AG09309 (cell line): ENCODE results near the gene TAF8.
"Not testable (repeated sequence)": the region's sequence is repeated elsewhere in the genome, so short reads cannot be mapped to it uniquely, and the experiment has no call there.

ENCODE experiments used
- DNase-seq: peaks from one replicate; pipeline ENCODE4 v3.0.0-alpha.2; 2010; ENCODE audit warnings: low read depth
- H3K4me3 ChIP-seq: 2 replicates; pipeline ENCODE4 v1.5.1; 2011; ENCODE audit warnings: mild to moderate bottlenecking, low read depth, low read length, moderate library complexity; ENCODE audit not compliant: control insufficient read depth
- CTCF ChIP-seq: IDR thresholded peaks from 2 replicates; pipeline ENCODE4 v1.5.1; 2011; ENCODE audit warnings: mild to moderate bottlenecking, low read depth, low read length, inconsistent platforms; ENCODE audit not compliant: insufficient read depth, control insufficient read depth; ENCODE audit errors: missing control alignments

TAF8 gene

GRCh38 chr6:42050297-42051267 is at the start of gene TAF8:
Gene TAF8 (plus strand): TSS chr6:42050524. CDS start chr6:42050542, 18 bp downstream.
- no peak for TF ChIP-seq CTCF
- peak; percentile 62 for DNase-seq
- peak within 1 kb of the TSS; percentile 76 for H3K4me3 ChIP-seq

GRCh38 chr6:42001506-42001905 is 48.8 kb upstream of the TAF8 start:
- no peak for TF ChIP-seq CTCF
- DNase-seq: no peak
- H3K4me3 ChIP-seq: no peak overlapping the region

GRCh38 chr6:42003658-42004057 is 46.7 kb upstream of the TAF8 start:
- not testable (repeated sequence) for H3K4me3 ChIP-seq, DNase-seq

GRCh38 chr6:42007286-42008137 is 42.8 kb upstream of the TAF8 start:
- H3K4me3 ChIP-seq: no peak overlapping the region
- no peak for DNase-seq
- TF ChIP-seq CTCF: no peak

GRCh38 chr6:42008138-42008528 is 42.2 kb upstream of the TAF8 start:
- H3K4me3 ChIP-seq, DNase-seq: not testable (repeated sequence)

- H3K4me3 ChIP-seq: no peak overlapping the region
- no peak for DNase-seq
- no peak for TF ChIP-seq CTCF
These were observed 40.5 kb upstream of the TAF8 start for GRCh38 chr6:42009844-42010184.

GRCh38 chr6:42010185-42010891 is 40.0 kb upstream of the TAF8 start:
- TF ChIP-seq CTCF: no peak
- no peak for DNase-seq
- no peak overlapping the region for H3K4me3 ChIP-seq
